Stimulated activated CD4-positive, alpha-beta T cell treated with anti-CD3 and anti-CD28 coated beads, TNF-alpha, amount 100 ng/mL, for 48 hours (primary cell): ENCODE measurements around the gene TLL2.

ENCODE experiments used
- DNase-seq, 3 donors: peaks; one replicate each; pipeline ENCODE4 v3.0.0-alpha.2; 2020; ENCODE audit warnings: low read depth in 3 of 3

Gene TLL2

GRCh38 chr10:96463562-96463961, 50.2 kb downstream of the TLL2 start:
- no peak for DNase-seq

GRCh38 chr10:96462606-96463151, 51.0 kb downstream of the TLL2 start:
- no peak for DNase-seq

GRCh38 chr10:96460316-96460715, 53.4 kb downstream of the TLL2 start:
- no peak for DNase-seq

GRCh38 chr10:96457341-96457740, 56.4 kb downstream of the TLL2 start:
- DNase-seq: no peak

GRCh38 chr10:96456296-96456840, 57.4 kb downstream of the TLL2 start:
- DNase-seq: no peak

GRCh38 chr10:96453856-96454583, 59.7 kb downstream of the TLL2 start:
- DNase-seq: no peak

GRCh38 chr10:96452494-96453153, 61.1 kb downstream of the TLL2 start:
- no peak for DNase-seq

GRCh38 chr10:96450529-96451207, 63.1 kb downstream of the TLL2 start:
- no peak for DNase-seq

GRCh38 chr10:96448558-96448957, 65.2 kb downstream of the TLL2 start:
- DNase-seq: no peak

- no peak for DNase-seq
These were observed 65.7 kb downstream of the TLL2 start for GRCh38 chr10:96448021-96448457.

GRCh38 chr10:96446966-96447596, 66.6 kb downstream of the TLL2 start:
- no peak for DNase-seq

- DNase-seq: no peak
These were observed 71.6 kb downstream of the TLL2 start for GRCh38 chr10:96441987-96442643.

GRCh38 chr10:96441322-96441885, 72.3 kb downstream of the TLL2 start:
- no peak for DNase-seq

- no peak for DNase-seq
These were observed 73.1 kb downstream of the TLL2 start for GRCh38 chr10:96440361-96441292.

GRCh38 chr10:96439725-96440124, 74.0 kb downstream of the TLL2 start:
- DNase-seq: no peak

GRCh38 chr10:96436035-96436434, 77.7 kb downstream of the TLL2 start:
- DNase-seq: no peak

GRCh38 chr10:96431211-96431970, 82.3 kb downstream of the TLL2 start:
- DNase-seq: no peak

- DNase-seq: no peak
These were observed 86.4 kb downstream of the TLL2 start for GRCh38 chr10:96427291-96427690.

- DNase-seq: no peak
These were observed 91.2 kb downstream of the TLL2 start for GRCh38 chr10:96422525-96422924.
